Activated naive CD8-positive, alpha-beta T cell (primary cell): ENCODE data around the gene CSRNP3.
"Not testable (repeated sequence)": the region's sequence is repeated elsewhere in the genome, so short reads cannot be mapped to it uniquely, and the experiment has no call there.

Source experiments
- H3K27ac Mint-ChIP-seq: one replicate; pipeline ENCODE4 v1.8.0; 2021; ENCODE audit warnings: mixed read lengths
- H3K27me3 Mint-ChIP-seq: one replicate; pipeline ENCODE4 v1.8.0; 2021; ENCODE audit warnings: mixed read lengths
- H3K36me3 Mint-ChIP-seq: one replicate; pipeline ENCODE4 v1.8.0; 2021; ENCODE audit warnings: mixed read lengths
- H3K4me1 Mint-ChIP-seq: one replicate; pipeline ENCODE4 v1.8.0; 2021; ENCODE audit warnings: low read depth, mixed read lengths
- H3K4me3 Mint-ChIP-seq: one replicate; pipeline ENCODE4 v1.8.0; 2021; ENCODE audit warnings: mild to moderate bottlenecking, mixed read lengths
- H3K9me3 Mint-ChIP-seq: one replicate; pipeline ENCODE4 v1.8.0; 2021; ENCODE audit warnings: low read depth, mixed read lengths

The CSRNP3 gene

GRCh38 chr2:165582409-165582808, 112.9 kb downstream of the CSRNP3 start:
- H3K27me3 Mint-ChIP-seq = peaks cover 3% of the 10 kb centered on the region

GRCh38 chr2:165582863-165583506, 113.5 kb downstream of the CSRNP3 start:
- no peaks in the 10 kb centered on the region for H3K9me3 Mint-ChIP-seq
- no peaks in the 10 kb centered on the region for H3K36me3 Mint-ChIP-seq
- H3K4me1 Mint-ChIP-seq = no peaks in the 10 kb centered on the region
- no peak overlapping the region for H3K4me3 Mint-ChIP-seq
- H3K27ac Mint-ChIP-seq = no peak overlapping the region
- peaks cover 3% of the 10 kb centered on the region for H3K27me3 Mint-ChIP-seq

More at GRCh38 chr2:165582409-165582808, 112.9 kb downstream of the CSRNP3 start:
- Mint-ChIP-seq H3K4me1 (no peaks in the 10 kb centered on the region), H3K27ac (no peak overlapping the region), H3K4me3 (no peak overlapping the region), H3K9me3 (no peaks in the 10 kb centered on the region), H3K36me3 (no peaks in the 10 kb centered on the region)

GRCh38 chr2:165584126-165584654, 114.7 kb downstream of the CSRNP3 start:
- Mint-ChIP-seq H3K36me3 (no peaks in the 10 kb centered on the region), H3K4me3 (no peak overlapping the region), H3K27ac (no peak overlapping the region), H3K27me3 (peaks cover 3% of the 10 kb centered on the region), H3K4me1 (no peaks in the 10 kb centered on the region), H3K9me3 (no peaks in the 10 kb centered on the region)

- Mint-ChIP-seq H3K36me3 (no peaks in the 10 kb centered on the region), H3K9me3 (no peaks in the 10 kb centered on the region), H3K27me3 (peaks cover 2% of the 10 kb centered on the region), H3K27ac (no peak overlapping the region), H3K4me3 (no peak overlapping the region), H3K4me1 (no peaks in the 10 kb centered on the region)
Measured at GRCh38 chr2:165586019-165586418, 116.5 kb downstream of the CSRNP3 start.

- H3K4me3 Mint-ChIP-seq = no peak overlapping the region
- H3K9me3 Mint-ChIP-seq = no peaks in the 10 kb centered on the region
- H3K27me3 Mint-ChIP-seq = peaks cover 2% of the 10 kb centered on the region
- H3K36me3 Mint-ChIP-seq = no peaks in the 10 kb centered on the region
- H3K4me1 Mint-ChIP-seq = no peaks in the 10 kb centered on the region
- H3K27ac Mint-ChIP-seq = no peak overlapping the region
Measured at GRCh38 chr2:165587335-165587938, 117.9 kb downstream of the CSRNP3 start.

- not testable (repeated sequence) for H3K9me3 Mint-ChIP-seq, H3K4me3 Mint-ChIP-seq, H3K27ac Mint-ChIP-seq, H3K27me3 Mint-ChIP-seq, H3K36me3 Mint-ChIP-seq, H3K4me1 Mint-ChIP-seq
Measured at GRCh38 chr2:165590999-165591398, 121.5 kb downstream of the CSRNP3 start.

GRCh38 chr2:165593081-165593480, 123.6 kb downstream of the CSRNP3 start:
- Mint-ChIP-seq H3K4me3 (no peak overlapping the region), H3K27ac (no peak overlapping the region), H3K36me3 (no peaks in the 10 kb centered on the region), H3K27me3 (peaks cover 2% of the 10 kb centered on the region), H3K9me3 (no peaks in the 10 kb centered on the region), H3K4me1 (peaks cover 2% of the 10 kb centered on the region)

- Mint-ChIP-seq H3K4me1 (peaks cover 2% of the 10 kb centered on the region), H3K27ac (no peak overlapping the region)
Measured at GRCh38 chr2:165594231-165594934, 124.9 kb downstream of the CSRNP3 start.

GRCh38 chr2:165594935-165595255, 125.4 kb downstream of the CSRNP3 start:
- peaks cover 2% of the 10 kb centered on the region for H3K27me3 Mint-ChIP-seq
- no peak overlapping the region for H3K27ac Mint-ChIP-seq
- H3K36me3 Mint-ChIP-seq = no peaks in the 10 kb centered on the region
- H3K9me3 Mint-ChIP-seq = no peaks in the 10 kb centered on the region
- no peak overlapping the region for H3K4me3 Mint-ChIP-seq
- H3K4me1 Mint-ChIP-seq = peaks cover 2% of the 10 kb centered on the region

More at GRCh38 chr2:165594231-165594934, 124.9 kb downstream of the CSRNP3 start:
- Mint-ChIP-seq H3K9me3 (no peaks in the 10 kb centered on the region), H3K36me3 (no peaks in the 10 kb centered on the region), H3K4me3 (no peak overlapping the region), H3K27me3 (peaks cover 2% of the 10 kb centered on the region)

- Mint-ChIP-seq H3K4me3 (no peak overlapping the region), H3K9me3 (no peaks in the 10 kb centered on the region), H3K27ac (no peak overlapping the region), H3K36me3 (no peaks in the 10 kb centered on the region), H3K4me1 (peaks cover 2% of the 10 kb centered on the region), H3K27me3 (no peaks in the 10 kb centered on the region)
Measured at GRCh38 chr2:165596788-165597187, 127.3 kb downstream of the CSRNP3 start.

- no peaks in the 10 kb centered on the region for H3K4me1 Mint-ChIP-seq
- H3K9me3 Mint-ChIP-seq = no peaks in the 10 kb centered on the region
- H3K4me3 Mint-ChIP-seq = no peak overlapping the region
- no peak overlapping the region for H3K27ac Mint-ChIP-seq
- no peaks in the 10 kb centered on the region for H3K36me3 Mint-ChIP-seq
- H3K27me3 Mint-ChIP-seq = peaks cover 4% of the 10 kb centered on the region
Measured at GRCh38 chr2:165601065-165601830, 131.8 kb downstream of the CSRNP3 start.

- H3K27me3 Mint-ChIP-seq = peaks cover 4% of the 10 kb centered on the region
- no peaks in the 10 kb centered on the region for H3K9me3 Mint-ChIP-seq
- no peaks in the 10 kb centered on the region for H3K4me1 Mint-ChIP-seq
- no peak overlapping the region for H3K27ac Mint-ChIP-seq
- H3K36me3 Mint-ChIP-seq = no peaks in the 10 kb centered on the region
- H3K4me3 Mint-ChIP-seq = no peak overlapping the region
Measured at GRCh38 chr2:165601928-165602521, 132.5 kb downstream of the CSRNP3 start.

- no peak overlapping the region for H3K27ac Mint-ChIP-seq
- no peaks in the 10 kb centered on the region for H3K36me3 Mint-ChIP-seq
- no peak overlapping the region for H3K4me3 Mint-ChIP-seq
- no peaks in the 10 kb centered on the region for H3K27me3 Mint-ChIP-seq
- no peaks in the 10 kb centered on the region for H3K9me3 Mint-ChIP-seq
- H3K4me1 Mint-ChIP-seq = peaks cover 5% of the 10 kb centered on the region
Measured at GRCh38 chr2:165609672-165610071, 140.2 kb downstream of the CSRNP3 start.

GRCh38 chr2:165610591-165611029, 141.1 kb downstream of the CSRNP3 start:
- peaks cover 5% of the 10 kb centered on the region for H3K4me1 Mint-ChIP-seq
- no peaks in the 10 kb centered on the region for H3K36me3 Mint-ChIP-seq
- H3K4me3 Mint-ChIP-seq = no peak overlapping the region

More at GRCh38 chr2:165610591-165611029, 141.1 kb downstream of the CSRNP3 start:
- no peaks in the 10 kb centered on the region for H3K9me3 Mint-ChIP-seq
- no peak overlapping the region for H3K27ac Mint-ChIP-seq
- H3K27me3 Mint-ChIP-seq = no peaks in the 10 kb centered on the region
